Transverse colon (tissue), 3 donors: ENCODE data around the gene ATP5MC3.

ENCODE experiments used
- CTCF ChIP-seq, 5 experiments: fragments of 200-600 bp in 3 of 5; fragments of 450-650 bp in 2 of 5; sonication (generic) in 3 of 5; IDR thresholded peaks; 1 replicate in 2 of 5; 2 replicates in 3 of 5; pipeline ENCODE4 v1.5.1; 2016 to 2017; ENCODE audit warnings: antibody characterized with exemption in 5 of 5, inconsistent platforms in 3 of 5, mild to moderate bottlenecking in 2 of 5, moderate library complexity in 1 of 5
- POLR2A ChIP-seq: fragments of 450-650 bp; IDR thresholded peaks from one replicate; pipeline ENCODE4 v1.6.1; 2016; ENCODE audit warnings: antibody characterized with exemption, mild to moderate bottlenecking, moderate library complexity

GRCh38 chr2:175227393-175227792, 45.9 kb upstream of the ATP5MC3 start:
- TF ChIP-seq CTCF (IDR thresholded peaks at IDR 0.05): no peak
- TF ChIP-seq POLR2A: no peak
